PC-3 (cell line): ENCODE results near the gene CHST11. TPM values are rescaled to one million over a fixed set of nuclear protein-coding genes. Genes with fewer than 3 reads are reported as not detected.

ENCODE experiments used
- ATAC-seq: fragments of 200-7000 bp; cut with Tn5 transposase; 2 replicates; pipeline ENCODE4 v1.9.1; 2020; ENCODE audit warnings: mild to moderate bottlenecking, moderate library complexity
- BruUV-seq: library from RNA; stranded (reverse); fragments of 400-500 nt; replicated peaks from 2 replicates; lab custom pipeline; 2021; lab: Mats Ljungman, UMichigan
- CTCF ChIA-PET: fragments of 300-600 bp; sonication (Branson Sonifier 250); formaldehyde crosslinking; loops from one replicate; lab custom pipeline; 2022; ENCODE audit warnings: antibody characterized with exemption; lab: Charles Lee
- POLR2A ChIA-PET: fragments of 300-600 bp; sonication (Branson Sonifier 250); formaldehyde crosslinking; loops from one replicate; lab custom pipeline; 2022; ENCODE audit warnings: antibody characterized with exemption; ENCODE audit not compliant: unreplicated experiment; lab: Charles Lee
- DNase-seq: peaks from one replicate; pipeline ENCODE4 v3.0.0-alpha.2; 2015
- H2AFZ ChIP-seq: fragments of 300-600 bp; sonication (generic); 2 replicates; pipeline ENCODE4 v1.6.0; 2016; ENCODE audit warnings: antibody characterized with exemption, low read length
- H3F3A ChIP-seq: fragments of 300-600 bp; sonication (generic); one replicate; pipeline ENCODE4 v1.6.0; 2017; ENCODE audit warnings: antibody characterized with exemption, low read length, control low read depth, mild to moderate bottlenecking; ENCODE audit not compliant: unreplicated experiment
- H3K27ac ChIP-seq: fragments of 300-600 bp; sonication (generic); 2 replicates; pipeline ENCODE4 v1.5.1; 2016; ENCODE audit warnings: mild to moderate bottlenecking, low read length
- H3K27me3 ChIP-seq: fragments of 300-600 bp; sonication (generic); 2 replicates; pipeline ENCODE4 v1.6.1; 2016; ENCODE audit warnings: low read length, mixed read lengths
- H3K36me3 ChIP-seq: fragments of 300-600 bp; sonication (generic); 2 replicates; pipeline ENCODE4 v1.6.1; 2016; ENCODE audit warnings: low read depth, mixed run types, low read length, mixed read lengths
- H3K4me1 ChIP-seq: fragments of 300-600 bp; sonication (generic); 2 replicates; pipeline ENCODE4 v1.5.1; 2016; ENCODE audit warnings: low read length; ENCODE audit not compliant: insufficient read depth
- H3K4me2 ChIP-seq: fragments of 300-600 bp; sonication (generic); 2 replicates; pipeline ENCODE4 v1.6.0; 2016; ENCODE audit warnings: low read length
- H3K4me3 ChIP-seq: fragments of 300-600 bp; sonication (generic); 2 replicates; pipeline ENCODE4 v1.5.1; 2016; ENCODE audit warnings: mild to moderate bottlenecking, low read length, mixed read lengths
- H3K79me2 ChIP-seq: fragments of 300-600 bp; sonication (generic); 2 replicates; pipeline ENCODE4 v1.6.1; 2017; ENCODE audit warnings: low read length, mixed read lengths
- H3K9ac ChIP-seq: fragments of 300-600 bp; sonication (generic); 2 replicates; pipeline ENCODE4 v1.6.0; 2016; ENCODE audit warnings: mild to moderate bottlenecking, low read length
- H3K9me2 ChIP-seq: fragments of 300-600 bp; sonication (generic); replicated peaks from 2 replicates; pipeline ENCODE4 v1.6.1; 2016; ENCODE audit warnings: mixed run types, low read length, mixed read lengths
- H3K9me3 ChIP-seq: fragments of 300-600 bp; sonication (generic); 2 replicates; pipeline ENCODE4 v1.6.1; 2016; ENCODE audit warnings: low read length, mixed read lengths
- H4K20me1 ChIP-seq: fragments of 300-600 bp; sonication (generic); 2 replicates; pipeline ENCODE4 v1.6.1; 2016; ENCODE audit warnings: low read length, mixed read lengths
- CTCF ChIP-seq: fragments of 300-600 bp; sonication (generic); conservative IDR thresholded peaks from 2 replicates; pipeline ENCODE4 v1.5.1; 2017; ENCODE audit warnings: antibody characterized with exemption, low read depth, mild to moderate bottlenecking, low read length
- EZH2 ChIP-seq: fragments of 300-600 bp; sonication (generic); IDR thresholded peaks from one replicate; pipeline ENCODE4 v1.6.1; 2017; ENCODE audit warnings: antibody characterized with exemption, mild to moderate bottlenecking, low read length; ENCODE audit not compliant: unreplicated experiment
- EZH2phosphoT487 ChIP-seq: fragments of 300-600 bp; sonication (generic); IDR thresholded peaks from 2 replicates; pipeline ENCODE4 v1.6.1; 2018; ENCODE audit warnings: mild to moderate bottlenecking, antibody characterized with exemption, low read length, borderline replicate concordance
- intact Hi-C: fragments of 100-400 bp; cut with micrococcal nuclease; formaldehyde crosslinking; loops from 2 replicates; pipeline ENCODE4 v1.9.0; 2023
- total RNA-seq: library from RNA; depleted of rRNA; stranded (reverse); fragments of >200 nt; gene quantifications from 2 replicates; pipeline ENCODE4 v1.2.3, GENCODE V29; 2014

The CHST11 gene
- total RNA-seq, 1 experiment from 2014 or later, result 53.5 TPM

- Histone ChIP-seq H3K36me3 (peaks cover 3% of the 10 kb centered on the region; the same call in 1 of the 2 replicates), H3K27me3 (no peaks in the 10 kb centered on the region), H3K4me2 (no peak overlapping the region), H3K9ac (no peak overlapping the region), H3K9me3 (no peaks in the 10 kb centered on the region), H3K79me2 (no peaks in the 10 kb centered on the region), H4K20me1 (no peaks in the 10 kb centered on the region), H2AFZ (no peak overlapping the region), H3K4me3 (no peak overlapping the region), H3K27ac (no peak overlapping the region), H3K9me2 (no peaks in the 10 kb centered on the region), H3F3A (no peaks in the 10 kb centered on the region), H3K4me1 (no peaks in the 10 kb centered on the region)
- intact Hi-C loops, result no loop called here
- BruUV-seq, result no TSS peak
- ChIA-PET CTCF (no interaction called here), POLR2A (no interaction called here)
- DNase-seq (no peak), ATAC-seq (no peak)
- TF ChIP-seq EZH2phosphoT487 (no peak), EZH2 (no peak), CTCF (no peak)
Measured at GRCh38 chr12:104567832-104568486, 111.2 kb downstream of the CHST11 start.

- H3K4me1 ChIP-seq, result no peaks in the 10 kb centered on the region
- BruUV-seq, result no TSS peak
- no peak overlapping the region for H3K9ac ChIP-seq
- H3K9me2 ChIP-seq, result no peaks in the 10 kb centered on the region
- H3K4me2 ChIP-seq, result no peak overlapping the region
- no peak for DNase-seq
- no peak overlapping the region for H3K4me3 ChIP-seq
- H3K27ac ChIP-seq, result no peak overlapping the region
- no peaks in the 10 kb centered on the region for H3F3A ChIP-seq
- no peaks in the 10 kb centered on the region for H4K20me1 ChIP-seq
- ChIA-PET POLR2A (interaction anchor here (0.6 kb wide), 1 partner anchor 178 kb away, joined by 3 read pairs; no protein-coding TSS in a partner anchor), CTCF (no interaction called here)
- no peaks in the 10 kb centered on the region for H3K27me3 ChIP-seq
- no peak for TF ChIP-seq EZH2phosphoT487
- no peak for TF ChIP-seq CTCF
- no peak for TF ChIP-seq EZH2
- intact Hi-C loops, result no loop called here
- no peak overlapping the region for H2AFZ ChIP-seq
- H3K36me3 ChIP-seq, result peaks cover 3% of the 10 kb centered on the region; the same call in 1 of the 2 replicates
- H3K79me2 ChIP-seq, result no peaks in the 10 kb centered on the region
- no peak for ATAC-seq
- no peaks in the 10 kb centered on the region for H3K9me3 ChIP-seq
Measured at GRCh38 chr12:104568487-104568868, 111.7 kb downstream of the CHST11 start.

GRCh38 chr12:104568935-104569334 is 112.2 kb downstream of the CHST11 start:
- Histone ChIP-seq H3K9ac (no peak overlapping the region), H3K4me1 (no peaks in the 10 kb centered on the region), H3K27ac (no peak overlapping the region), H2AFZ (no peak overlapping the region), H3K9me2 (no peaks in the 10 kb centered on the region), H3K27me3 (no peaks in the 10 kb centered on the region), H3F3A (no peaks in the 10 kb centered on the region), H3K79me2 (no peaks in the 10 kb centered on the region), H3K4me3 (no peak overlapping the region), H4K20me1 (no peaks in the 10 kb centered on the region), H3K4me2 (no peak overlapping the region), H3K9me3 (no peaks in the 10 kb centered on the region), H3K36me3 (peaks cover 3% of the 10 kb centered on the region; the same call in 1 of the 2 replicates)
- intact Hi-C loops, result no loop called here
- no peak for ATAC-seq
- no peak for TF ChIP-seq CTCF
- no peak for TF ChIP-seq EZH2phosphoT487
- TF ChIP-seq EZH2, result no peak
- no TSS peak for BruUV-seq
- POLR2A ChIA-PET, result interaction anchor here (0.6 kb wide), 1 partner anchor 178 kb away, joined by 3 read pairs; no protein-coding TSS in a partner anchor
- CTCF ChIA-PET, result no interaction called here
- DNase-seq, result no peak
